Cardiac atrium fibroblast (primary cell): Measurements from ENCODE around the gene SERP2. TPM values are rescaled to one million over a fixed set of nuclear protein-coding genes. Genes with fewer than 3 reads are reported as not detected.

Experiments used
- total RNA-seq: library from RNA; depleted of rRNA; stranded (reverse); fragments of >200 nt; gene quantifications from 2 replicates; pipeline ENCODE4 v1.2.3, GENCODE V29; 2015

SERP2 gene
- 1.6 TPM in 1 of 2 replicates, not detected in the other for total RNA-seq

GRCh38 chr13:44373601-44374347, at the start of gene SERP2:
Gene SERP2 (plus strand): TSS chr13:44373824. CDS start chr13:44374026, 202 bp downstream.

Other genes with a start within 250 kb of the SERP2 start
- gene TSC22D1, start 202.5 kb downstream of the SERP2 start, total RNA-seq: 53.8 and 59.1 TPM in 2 replicates